Measurements from ENCODE around the gene PERM1.

The PERM1 gene

DNA sequence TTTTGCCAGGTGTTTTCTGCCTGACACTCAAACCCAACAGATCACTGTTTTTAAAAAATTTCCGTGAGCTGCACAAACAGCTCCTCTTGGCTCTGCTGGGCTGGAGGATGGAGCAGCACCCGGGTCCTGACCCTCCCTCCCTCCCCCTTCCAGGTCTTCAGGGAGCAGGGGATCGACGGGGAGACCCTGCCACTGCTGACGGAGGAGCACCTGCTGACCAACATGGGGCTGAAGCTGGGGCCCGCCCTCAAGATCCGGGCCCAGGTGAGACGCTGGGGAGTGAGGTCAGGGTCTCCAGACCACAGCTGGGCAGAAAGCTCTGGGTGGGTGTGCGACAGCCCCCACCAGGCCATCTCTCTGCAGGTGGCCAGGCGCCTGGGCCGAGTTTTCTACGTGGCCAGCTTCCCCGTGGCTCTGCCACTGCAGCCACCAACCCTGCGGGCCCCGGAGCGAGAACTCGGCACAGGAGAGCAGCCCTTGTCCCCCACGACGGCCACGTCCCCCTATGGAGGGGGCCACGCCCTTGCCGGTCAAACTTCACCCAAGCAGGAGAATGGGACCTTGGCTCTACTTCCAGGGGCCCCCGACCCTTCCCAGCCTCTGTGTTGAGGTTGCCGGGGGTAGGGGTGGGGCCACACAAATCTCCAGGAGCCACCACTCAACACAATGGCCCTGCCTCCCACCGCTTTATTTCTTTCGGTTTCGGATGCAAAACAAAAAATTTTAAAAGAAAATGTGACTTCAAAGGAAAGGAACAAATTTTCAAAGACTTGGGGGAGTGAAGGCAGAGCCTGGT lies 38.1 kb downstream of the PERM1 start:
- DNase-seq, result no peak

DNA sequence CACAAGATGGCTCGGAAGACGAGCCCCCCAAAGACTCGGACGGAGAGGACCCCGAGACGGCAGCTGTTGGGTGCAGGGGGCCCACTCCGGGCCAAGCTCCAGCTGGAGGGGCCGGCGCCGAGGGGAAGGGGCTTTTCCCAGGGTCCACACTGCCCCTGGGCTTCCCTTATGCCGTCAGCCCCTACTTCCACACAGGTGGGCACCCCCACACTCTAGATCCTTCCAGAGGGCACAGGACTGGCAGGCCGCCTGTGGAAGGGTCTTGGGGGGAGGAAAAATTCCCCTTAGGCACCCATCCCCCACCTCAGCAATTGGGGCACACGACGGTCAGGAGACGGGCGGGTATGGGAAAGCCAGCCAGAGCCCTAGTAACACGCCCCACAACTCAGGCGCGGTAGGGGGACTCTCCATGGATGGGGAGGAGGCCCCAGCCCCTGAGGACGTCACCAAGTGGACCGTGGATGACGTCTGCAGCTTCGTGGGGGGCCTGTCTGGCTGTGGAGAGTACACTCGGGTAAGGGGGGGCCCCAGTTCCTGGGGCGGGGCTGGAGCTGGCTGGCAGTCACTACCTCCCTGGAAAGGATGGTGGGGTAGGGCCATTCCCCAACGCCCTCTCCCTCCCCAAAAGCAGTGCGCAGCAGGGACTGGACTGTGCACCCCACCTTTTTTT lies 38.9 kb downstream of the PERM1 start:
- DNase-seq, result no peak

DNA sequence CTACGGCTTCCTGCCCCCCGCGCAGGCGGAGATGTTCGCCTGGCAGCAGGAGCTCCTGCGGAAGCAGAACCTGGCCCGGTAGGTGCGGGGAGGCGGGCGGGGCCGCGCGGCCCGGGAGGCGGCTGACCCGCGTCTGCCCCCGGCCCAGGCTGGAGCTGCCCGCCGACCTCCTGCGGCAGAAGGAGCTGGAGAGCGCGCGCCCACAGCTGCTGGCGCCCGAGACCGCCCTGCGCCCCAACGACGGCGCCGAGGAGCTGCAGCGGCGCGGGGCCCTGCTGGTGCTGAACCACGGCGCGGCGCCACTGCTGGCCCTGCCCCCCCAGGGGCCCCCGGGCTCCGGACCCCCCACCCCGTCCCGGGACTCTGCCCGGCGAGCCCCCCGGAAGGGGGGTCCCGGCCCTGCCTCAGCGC lies 39.5 kb downstream of the PERM1 start:
- DNase-seq, result no peak

DNA sequence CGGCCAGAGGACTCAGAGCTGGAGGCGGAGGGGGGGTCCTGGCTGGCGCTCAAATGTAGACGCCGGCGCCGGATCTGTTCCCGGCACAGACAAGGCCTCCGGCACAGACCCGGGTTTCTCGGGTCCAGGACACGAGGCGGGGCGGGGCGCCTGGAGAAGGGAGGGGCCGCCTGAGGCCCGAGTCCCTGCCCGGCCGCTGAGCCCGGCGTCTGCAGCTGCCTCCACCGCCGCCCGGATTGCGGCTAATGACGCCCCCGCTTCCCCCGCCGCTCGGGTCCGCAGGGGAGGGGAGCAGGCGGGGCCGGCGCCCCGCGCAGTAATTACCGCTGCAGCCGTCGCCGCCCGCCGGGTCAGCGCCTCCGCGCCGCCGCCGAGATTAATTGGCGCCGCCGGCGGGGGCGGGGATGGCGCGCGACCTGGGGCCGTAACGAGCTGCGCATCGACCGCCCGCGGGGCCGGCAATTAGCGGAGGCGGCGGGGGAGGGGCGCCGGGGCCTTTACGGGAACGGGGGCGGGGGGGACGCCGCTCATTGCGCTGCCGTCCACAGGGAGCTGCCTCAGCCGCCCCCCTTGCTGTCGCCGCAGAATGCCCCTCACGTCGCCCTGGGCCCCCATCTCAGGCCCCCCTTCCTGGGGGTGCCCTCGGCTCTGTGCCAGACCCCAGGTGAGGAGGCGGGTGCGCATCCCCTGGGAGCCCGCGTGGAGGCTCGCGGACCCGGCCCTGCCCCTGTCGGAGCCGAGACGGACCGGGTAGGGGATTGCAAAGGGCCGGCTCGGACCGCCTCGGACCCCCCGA lies 40.1 kb downstream of the PERM1 start:
- no peak for DNase-seq

DNA sequence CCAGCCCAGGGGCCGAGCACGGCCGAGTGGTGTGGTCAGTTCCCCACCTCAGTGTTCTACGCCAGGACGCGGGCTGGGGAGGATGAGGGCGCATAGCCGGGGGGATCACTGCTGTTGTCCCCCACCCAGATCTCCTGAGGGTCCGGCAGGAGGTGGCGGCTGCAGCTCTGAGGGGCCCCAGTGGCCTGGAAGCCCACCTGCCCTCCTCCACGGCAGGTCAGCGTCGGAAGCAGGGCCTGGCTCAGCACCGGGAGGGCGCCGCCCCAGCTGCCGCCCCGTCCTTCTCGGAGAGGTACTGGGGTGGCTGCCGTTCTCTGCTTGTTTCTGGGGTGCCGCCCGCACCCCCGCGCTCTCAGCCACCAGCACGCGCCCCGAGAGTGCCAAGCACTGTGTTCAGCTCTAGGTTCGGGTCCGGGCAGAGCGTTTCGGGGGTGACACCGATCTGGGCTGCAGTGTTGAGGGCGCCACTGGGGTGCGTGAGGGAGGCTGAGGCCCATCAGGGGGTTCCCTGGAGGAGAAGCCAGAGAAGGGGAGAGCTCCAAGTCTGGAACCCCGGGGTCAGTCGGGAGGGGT lies 40.8 kb downstream of the PERM1 start:
- no peak for DNase-seq

DNA sequence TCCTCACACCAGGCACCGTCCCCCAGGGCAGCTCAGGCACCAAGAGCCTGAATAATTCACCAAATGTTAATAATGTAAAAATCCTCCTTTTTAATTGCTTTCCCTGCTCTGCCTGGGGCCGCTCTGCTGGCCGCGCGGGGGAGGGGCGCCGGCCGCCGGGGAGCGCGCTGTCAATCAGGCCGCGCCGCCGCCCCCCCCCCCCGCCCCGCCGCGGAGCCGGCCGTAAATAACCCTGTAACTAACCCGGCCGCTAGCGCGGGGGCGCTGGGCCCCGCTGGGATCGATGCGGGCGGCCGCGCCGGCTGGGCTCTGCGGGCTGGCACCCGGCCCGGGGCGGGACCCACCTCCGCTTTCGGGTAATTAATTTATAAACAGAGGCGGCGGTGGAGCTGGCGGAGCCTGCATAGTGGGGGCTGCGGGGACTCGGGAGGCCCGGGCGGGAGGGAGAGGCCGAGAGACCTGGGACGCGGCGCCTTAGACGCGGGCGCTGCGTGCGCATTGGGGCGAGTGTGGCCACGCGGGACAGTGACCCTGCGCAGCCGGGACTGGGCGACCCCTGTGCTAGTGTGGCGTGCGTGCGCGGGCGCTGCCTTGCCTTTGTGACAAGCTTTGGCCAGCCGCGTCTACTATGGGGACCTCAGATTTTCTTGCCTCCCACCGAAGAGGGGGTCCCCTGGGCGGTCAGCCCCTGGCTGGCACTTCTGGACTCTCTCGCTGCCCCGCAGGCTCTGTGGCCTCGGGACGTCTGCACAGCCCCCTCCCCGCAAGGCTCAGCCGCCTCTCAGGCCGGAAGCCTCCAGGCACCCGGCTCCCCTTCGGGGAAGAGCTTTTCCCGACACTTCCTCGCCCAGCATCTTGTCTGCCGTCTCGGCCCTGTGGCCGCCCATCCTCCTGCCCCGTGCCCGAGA lies 41.5 kb downstream of the PERM1 start:
- no peak for DNase-seq

DNA sequence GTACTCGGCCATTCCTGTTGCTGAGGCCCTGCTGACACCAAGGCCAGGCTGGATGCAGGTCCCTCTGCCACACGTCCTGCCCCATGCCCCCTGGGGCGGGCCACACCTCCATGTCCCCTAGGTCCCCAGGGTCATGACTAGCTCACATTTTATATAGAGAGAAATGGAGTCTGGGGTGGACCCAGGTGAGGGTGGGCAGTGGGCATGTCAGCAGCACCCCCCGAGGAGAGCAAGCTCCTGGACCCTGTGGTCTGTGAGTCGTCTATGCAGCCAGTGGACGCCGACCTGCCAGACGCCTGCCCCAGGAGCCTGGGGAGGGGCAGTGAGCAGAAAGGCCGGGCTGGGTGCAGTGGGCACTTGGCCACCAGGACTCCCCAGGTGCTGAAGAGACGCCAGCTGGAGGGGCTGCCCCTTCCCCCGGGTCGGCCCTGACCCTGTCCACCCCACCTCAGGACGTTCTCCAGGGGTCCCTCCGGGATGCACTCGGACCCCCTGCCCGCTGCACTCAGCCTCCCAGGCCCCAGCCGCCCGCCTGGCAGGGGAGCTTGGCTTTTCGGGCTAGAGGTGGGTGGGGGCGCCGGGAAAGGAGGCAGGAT lies 42.3 kb downstream of the PERM1 start:
- DNase-seq, result no peak

DNA sequence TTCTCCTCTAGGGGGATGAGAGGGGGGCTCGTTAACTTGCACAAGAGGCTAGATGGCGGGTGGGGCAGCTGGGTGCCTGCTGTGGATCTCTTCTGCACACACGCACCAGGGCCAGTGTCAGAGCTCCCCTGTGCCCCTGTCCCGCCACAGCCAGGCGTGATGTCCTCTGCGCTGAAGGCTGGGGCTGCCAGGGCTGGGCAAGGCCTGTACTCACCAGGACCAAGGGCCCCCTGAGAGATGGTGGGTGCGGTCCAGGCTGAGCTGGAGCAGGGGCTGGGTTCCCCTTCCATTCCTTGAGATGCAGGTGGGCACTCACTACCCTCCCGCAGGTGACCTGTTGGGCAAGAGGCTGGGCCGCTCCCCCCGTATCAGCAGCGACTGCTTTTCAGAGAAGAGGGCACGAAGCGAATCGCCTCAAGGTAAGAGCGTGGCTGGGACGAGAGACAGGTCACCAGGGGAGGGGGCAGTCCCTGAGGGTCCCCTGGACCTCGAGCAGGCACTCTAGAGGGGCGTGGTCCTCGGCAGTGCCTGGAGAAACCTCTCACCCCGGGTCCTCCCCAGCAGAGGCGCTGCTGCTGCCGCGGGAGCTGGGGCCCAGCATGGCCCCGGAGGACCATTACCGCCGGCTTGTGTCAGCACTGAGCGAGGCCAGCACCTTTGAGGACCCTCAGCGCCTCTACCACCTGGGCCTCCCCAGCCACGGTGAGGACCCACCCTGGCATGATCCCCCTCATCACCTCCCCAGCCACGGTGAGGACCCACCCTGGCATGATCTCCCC lies 43.0 kb downstream of the PERM1 start:
- no peak for DNase-seq

DNA sequence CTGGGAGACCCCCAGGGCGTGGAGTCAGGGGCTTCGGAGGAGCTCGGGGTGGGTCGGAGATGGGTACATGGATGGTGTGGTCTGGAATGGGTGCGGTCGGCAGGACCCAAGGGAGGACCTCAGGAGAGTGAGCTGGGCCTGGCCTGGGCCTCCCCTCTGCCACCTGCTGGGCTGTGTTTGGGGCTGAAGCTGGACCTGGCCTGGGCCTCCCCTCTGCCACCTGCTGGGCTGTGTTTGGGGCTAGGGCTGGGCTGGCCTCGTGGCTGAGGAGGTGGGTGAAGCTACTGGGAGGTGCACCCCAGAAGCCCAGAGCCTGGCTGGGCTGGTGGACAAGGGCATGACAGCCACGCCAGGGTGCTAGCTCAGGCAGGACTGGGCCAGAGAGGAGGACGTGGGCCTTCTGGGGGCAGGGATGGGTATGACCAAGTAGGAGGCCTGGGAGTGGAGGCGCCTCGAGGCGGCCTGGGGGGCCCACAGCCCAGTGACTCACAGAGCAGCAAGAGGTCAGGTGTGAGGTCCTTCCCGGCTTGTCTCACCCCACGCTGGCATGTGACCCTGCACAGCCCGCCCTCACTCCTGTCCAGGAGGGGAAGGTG lies 43.7 kb downstream of the PERM1 start:
- no peak for DNase-seq

DNA sequence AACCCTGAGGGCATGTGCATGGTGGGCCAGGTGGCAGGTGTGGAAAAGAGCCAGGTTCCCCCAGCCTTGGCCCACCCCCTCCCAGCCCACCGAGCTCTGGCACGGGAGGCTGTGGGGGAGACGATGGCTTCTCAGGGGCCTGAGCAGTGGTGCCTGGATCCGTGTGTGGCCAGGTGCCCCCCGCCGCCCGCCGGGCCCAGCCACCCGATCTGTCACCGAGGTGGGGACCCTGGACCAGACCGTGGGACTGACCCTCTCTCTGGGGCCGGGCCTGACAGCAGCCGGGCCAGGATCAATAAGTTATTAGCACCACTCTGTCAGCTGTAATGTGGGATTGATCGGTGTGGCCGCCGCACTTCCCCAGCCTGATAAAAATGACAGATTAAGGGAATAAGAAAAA lies 44.4 kb downstream of the PERM1 start:
- no peak for DNase-seq

DNA sequence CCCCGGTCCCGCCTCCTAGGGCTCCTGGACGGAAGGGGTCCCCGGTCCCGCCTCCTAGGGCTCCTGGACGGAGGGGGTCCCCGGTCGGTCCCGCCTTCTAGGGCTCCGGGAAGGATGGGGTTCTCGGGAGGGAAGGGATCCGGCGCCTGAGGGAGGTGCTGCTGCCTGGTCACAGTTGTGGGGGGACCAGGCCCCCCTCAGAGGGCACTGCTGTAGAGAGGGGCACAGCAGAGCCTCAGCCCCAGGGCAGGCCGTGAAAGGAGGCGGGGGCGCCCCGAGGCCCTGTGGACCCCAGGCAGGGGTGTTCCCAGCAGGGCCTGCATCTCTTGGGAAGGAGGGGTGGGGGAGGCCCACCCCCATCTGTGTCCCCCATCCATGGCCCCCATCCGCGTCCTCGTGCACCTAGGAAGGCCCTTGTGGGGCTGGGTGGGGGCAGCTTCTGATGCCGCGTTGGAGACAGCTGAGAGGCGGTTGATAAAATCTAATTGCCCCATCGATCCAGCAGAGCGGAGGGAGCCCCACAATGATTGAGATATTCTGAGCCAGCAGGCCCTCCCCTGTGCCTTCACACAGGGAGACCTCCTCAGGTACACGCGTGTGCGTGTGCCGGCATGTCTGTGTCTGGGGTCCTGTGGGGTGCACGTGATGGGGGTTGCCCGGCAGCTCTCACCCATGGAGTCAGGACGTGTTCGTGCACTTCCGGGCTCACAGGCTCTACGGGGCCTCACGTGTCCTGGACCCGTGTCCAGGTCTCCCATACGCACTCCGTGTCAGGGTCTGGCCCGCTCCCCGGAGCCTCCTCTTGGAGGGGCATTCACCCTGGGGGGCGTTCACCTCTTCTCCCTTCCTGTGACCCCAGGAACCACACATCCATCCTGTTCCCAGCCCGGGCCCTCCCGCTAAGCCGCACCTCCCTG lies 45.3 kb downstream of the PERM1 start:
- DNase-seq, result no peak

DNA sequence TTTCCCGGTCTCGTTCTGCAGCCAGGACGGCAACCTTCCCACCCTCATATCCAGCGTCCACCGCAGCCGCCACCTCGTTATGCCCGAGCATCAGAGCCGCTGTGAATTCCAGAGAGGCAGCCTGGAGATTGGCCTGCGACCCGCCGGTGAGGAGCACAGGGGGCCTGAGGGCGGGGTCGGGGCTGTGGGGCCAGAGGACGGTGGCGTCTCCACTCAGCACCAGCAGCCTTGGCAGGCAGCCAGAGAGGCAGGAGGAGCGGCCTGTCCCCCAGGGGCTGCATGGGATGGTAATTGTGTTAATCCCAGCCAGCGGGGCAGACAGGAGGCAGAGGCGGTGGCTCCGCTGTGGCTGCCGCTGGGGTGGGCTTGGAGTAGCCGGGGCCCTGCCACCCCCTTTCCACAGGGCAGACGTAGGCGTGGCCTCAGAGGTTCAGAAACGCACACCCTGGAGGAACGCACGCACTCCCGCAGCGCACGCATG lies 46.1 kb downstream of the PERM1 start:
- DNase-seq, result no peak

DNA sequence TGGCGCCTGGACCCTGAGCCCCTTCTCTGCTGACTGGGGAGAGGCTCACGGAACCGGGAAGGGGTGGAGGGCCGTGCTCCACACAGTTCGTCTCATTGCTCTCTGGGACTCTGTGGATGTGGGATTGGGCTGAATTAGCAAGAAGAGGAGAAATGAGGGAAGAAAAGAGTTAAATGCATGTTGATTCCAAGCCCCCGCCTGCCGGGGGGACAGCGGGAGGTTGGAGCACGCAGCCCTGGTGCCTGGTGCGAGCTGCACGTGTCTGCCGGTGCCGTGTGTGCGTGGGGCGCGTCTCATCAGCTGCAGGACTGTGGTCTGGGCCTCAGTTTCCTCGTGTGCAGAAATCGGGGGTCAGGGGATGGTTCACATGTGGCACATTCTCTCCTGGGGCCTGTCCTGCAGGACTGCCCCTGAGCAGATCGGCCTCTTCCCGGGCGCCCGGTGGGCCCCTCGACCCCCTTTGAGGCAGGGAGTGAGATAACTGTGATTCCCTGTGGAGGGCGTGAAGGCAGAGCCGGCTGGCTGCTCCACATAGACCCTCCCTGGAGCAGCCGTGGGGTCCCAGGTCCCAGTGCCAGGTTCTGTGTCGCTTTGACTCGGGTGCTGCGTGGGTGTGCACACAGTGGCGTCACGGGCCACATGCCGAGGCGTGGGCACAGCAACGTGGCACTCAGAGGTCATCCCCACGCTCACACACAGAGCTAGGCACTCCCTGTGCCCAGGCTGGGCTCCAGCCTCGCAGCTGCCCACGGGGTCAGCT lies 46.7 kb downstream of the PERM1 start:
- DNase-seq, result no peak

DNA sequence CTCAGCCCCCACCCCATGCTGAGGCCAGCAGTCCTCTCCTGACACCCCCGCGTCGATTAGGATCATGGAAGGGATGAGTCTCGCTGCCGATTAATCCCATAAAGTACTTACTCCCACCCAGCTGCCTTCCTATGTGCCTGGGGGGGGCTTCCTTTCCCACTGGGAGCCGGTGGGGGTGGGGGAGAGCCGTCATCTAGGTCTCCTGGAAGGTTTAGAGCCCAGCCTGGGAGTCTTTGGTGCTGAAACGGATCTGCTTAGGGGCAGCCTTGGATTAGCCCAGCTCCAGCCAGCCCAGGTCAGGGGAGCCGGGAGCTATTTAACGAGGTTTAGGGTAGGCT lies 48.3 kb downstream of the PERM1 start:
- no peak for DNase-seq

DNA sequence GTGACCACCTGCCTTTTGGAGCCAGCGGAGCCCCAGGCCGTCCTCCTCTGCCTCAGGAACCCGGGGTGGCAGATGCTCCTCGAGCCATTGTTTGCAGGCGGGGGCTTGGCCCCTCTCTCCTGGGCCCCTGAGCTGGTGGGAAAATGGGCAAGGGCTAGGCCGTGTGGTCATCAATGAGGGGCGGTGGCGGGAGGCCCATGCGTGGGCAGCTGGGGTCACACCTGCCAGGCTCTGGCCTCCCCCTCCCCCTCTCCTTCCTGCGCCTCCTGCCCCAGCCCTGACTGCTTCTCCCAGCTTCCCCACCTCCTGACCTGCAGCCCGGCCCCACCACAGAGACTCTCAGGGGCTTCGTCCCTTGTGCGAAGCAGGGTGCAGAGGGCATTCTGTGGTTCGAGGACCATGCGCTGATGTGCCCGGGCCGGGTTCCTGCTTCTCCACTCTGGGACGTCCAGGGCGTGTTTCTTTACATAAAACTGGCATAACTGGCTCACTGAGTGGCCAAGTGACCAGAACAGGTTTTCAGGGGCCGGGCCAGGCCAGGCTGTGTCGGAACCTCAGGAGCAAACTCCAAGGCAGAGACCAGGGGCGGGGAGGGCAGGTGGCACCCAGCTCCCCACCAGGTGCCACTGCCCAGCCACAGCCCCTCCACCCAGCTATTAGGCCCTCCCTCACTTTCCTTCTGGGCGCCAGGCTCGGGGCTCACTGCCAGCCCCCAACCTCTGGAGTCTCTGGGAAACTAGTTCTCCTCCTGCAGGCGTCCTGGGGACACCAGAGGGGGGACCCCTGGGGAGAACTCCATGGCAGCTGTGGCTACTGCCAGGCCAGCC lies 48.9 kb downstream of the PERM1 start:
- no peak for DNase-seq

DNA sequence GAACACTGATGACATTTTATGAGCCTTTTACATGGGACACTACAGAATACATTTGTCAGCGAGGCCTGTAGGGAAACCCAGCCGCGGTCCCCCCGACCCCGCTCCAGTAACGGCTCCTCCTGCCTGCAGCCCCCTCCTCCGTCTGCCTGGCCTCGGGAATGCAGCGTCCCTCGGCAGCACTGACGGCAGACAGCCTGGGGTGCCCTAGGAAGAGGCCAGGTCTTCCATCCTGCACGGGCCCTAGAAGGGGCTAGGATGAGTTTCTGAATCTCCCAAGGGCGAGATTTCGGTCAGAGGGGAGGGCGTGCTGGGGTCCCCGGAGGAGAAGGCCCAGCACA lies 49.8 kb downstream of the PERM1 start:
- no peak for DNase-seq

DNA sequence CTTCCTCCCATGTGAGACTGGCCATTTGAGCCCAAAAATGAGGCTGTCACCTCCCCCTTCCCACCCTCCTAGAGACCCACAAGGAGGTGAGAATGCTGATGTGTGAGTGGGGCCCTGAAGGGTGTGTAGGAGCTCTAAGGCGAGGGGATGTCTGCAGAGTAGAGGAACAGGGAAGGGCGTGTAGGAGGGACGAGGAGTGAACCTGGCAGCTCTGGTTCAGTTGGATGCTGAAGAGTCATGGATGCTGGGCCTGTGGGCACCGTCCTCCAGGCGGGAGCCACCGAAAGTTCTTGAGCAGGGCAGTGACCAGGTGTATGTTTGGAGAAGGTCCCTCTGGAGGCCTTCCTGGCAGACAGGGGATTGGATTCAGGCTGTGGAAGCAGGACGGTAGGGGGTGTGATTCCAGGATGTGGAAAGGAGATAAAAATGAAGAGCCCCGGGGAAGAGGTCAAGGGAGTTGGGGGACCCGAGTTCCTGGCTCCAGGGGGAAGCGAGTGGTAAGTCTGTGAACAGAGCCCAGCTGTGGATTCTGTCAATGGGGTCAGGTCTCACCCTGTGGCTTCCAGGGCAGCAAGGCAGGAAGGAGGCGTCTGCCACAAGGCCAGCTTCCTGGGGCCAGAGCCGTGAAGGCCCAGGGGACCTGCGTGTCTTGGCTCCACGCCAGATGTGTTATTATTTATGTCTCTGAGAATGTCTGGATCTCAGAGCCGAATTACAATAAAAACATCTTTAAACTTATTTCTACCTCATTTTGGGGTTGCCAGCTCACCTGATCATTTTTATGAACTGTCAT lies 50.3 kb downstream of the PERM1 start:
- no peak for DNase-seq
